Peyer's patch (tissue), 4 donors: Measurements from ENCODE around the gene CTNND1. TPM values are rescaled to one million over a fixed set of nuclear protein-coding genes. Genes with fewer than 3 reads are reported as not detected.
A peak's percentile ranks its signal among the peaks of the same experiment; 100 is the strongest.

Source experiments
- DNase-seq, 3 donors: peaks; one replicate each; pipeline ENCODE4 v3.0.0-alpha.2; 2017 to 2019
- H3K27ac ChIP-seq, 4 donors: fragments of 200-600 bp; sonication (generic); one replicate each; pipeline ENCODE4 v1.5.1; 2016 to 2019
- H3K27me3 ChIP-seq, 2 donors: fragments of 200-600 bp; sonication (generic); one replicate each; pipeline ENCODE4 v1.5.1; 2019
- H3K36me3 ChIP-seq, 3 donors: fragments of 200-600 bp; sonication (generic); one replicate each; pipeline ENCODE4 v1.5.1; 2016 to 2019
- H3K4me1 ChIP-seq, 4 donors: fragments of 200-600 bp; sonication (generic); one replicate each; pipeline ENCODE4 v1.5.1; 2016 to 2019
- H3K4me3 ChIP-seq, 4 donors: fragments of 200-600 bp; sonication (generic); 1 replicate in 3 of 4; 2 replicates in 1 of 4; pipeline ENCODE4 v1.5.1; 2016 to 2019; ENCODE audit warnings: mild to moderate bottlenecking in 1 of 4
- H3K9me3 ChIP-seq, 4 donors: fragments of 200-600 bp; sonication (generic); one replicate each; pipeline ENCODE4 v1.5.1; 2016 to 2019; ENCODE audit warnings: mild to moderate bottlenecking in 1 of 4
- POLR2A ChIP-seq, 2 donors: fragments of 450-650 bp; IDR thresholded peaks; one replicate each; pipeline ENCODE4 v1.5.1; 2017; ENCODE audit warnings: antibody characterized with exemption in 2 of 2, mild to moderate bottlenecking in 2 of 2, moderate library complexity in 2 of 2
- total RNA-seq, 4 donors: library from RNA; depleted of rRNA; stranded (reverse); fragments of >200 nt; gene quantifications; one replicate each; pipeline ENCODE4 v1.1.0, GENCODE V29; 2016
- TF ChIP-seq, protein P1 (sequence below), 6 experiments: fragments of 450-650 bp in 4 of 6; fragments of 200-600 bp in 2 of 6; sonication (generic) in 1 of 6; IDR thresholded peaks; one replicate each; pipeline ENCODE4 v1.5.1; 2017 to 2019; ENCODE audit warnings: antibody characterized with exemption in 6 of 6, mild to moderate bottlenecking in 3 of 6, moderate library complexity in 1 of 6

Gene CTNND1
- total RNA-seq, 4 donors from 2014 or later = 205 to 366 (median 346) TPM

DNA sequence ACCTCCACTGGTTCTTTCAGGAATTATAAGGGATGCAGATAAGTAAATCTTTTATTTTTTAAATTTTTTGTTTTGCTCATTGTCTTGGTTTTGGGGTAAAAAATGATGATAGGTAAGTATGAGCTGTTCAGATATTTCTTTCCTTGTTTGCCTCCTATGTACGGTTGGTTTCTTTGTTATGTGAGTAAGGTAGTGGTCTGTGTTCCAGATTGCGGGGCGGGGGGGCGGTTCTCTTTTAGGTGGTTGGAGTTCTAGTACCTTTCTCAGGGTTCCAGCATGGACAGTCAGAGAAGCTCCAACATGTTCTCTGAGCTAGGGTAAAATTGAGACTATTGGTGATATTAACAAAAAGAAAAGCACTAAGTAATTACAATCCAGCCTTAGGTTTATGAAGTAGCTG is 2.4 kb downstream of the CTNND1 start:
- H3K27ac ChIP-seq = peak overlapping the region in 3 of 4 donors; percentile 85 to 97 (median 87)
- H3K4me1 ChIP-seq = peaks cover 0 to 27% (median 0%) of the 10 kb centered on the region in 4 donors
- no peak for DNase-seq
- H3K4me3 ChIP-seq = peak overlapping the region in 3 of 4 donors; percentile 45 to 63 (median 59)
- no peaks in the 10 kb centered on the region for H3K9me3 ChIP-seq
- TF ChIP-seq, protein P1, sequence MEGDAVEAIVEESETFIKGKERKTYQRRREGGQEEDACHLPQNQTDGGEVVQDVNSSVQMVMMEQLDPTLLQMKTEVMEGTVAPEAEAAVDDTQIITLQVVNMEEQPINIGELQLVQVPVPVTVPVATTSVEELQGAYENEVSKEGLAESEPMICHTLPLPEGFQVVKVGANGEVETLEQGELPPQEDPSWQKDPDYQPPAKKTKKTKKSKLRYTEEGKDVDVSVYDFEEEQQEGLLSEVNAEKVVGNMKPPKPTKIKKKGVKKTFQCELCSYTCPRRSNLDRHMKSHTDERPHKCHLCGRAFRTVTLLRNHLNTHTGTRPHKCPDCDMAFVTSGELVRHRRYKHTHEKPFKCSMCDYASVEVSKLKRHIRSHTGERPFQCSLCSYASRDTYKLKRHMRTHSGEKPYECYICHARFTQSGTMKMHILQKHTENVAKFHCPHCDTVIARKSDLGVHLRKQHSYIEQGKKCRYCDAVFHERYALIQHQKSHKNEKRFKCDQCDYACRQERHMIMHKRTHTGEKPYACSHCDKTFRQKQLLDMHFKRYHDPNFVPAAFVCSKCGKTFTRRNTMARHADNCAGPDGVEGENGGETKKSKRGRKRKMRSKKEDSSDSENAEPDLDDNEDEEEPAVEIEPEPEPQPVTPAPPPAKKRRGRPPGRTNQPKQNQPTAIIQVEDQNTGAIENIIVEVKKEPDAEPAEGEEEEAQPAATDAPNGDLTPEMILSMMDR (IDR thresholded peaks at IDR 0.05) = no peak
- TF ChIP-seq POLR2A (IDR thresholded peaks at IDR 0.05) = no peak
- no peaks in the 10 kb centered on the region for H3K27me3 ChIP-seq
- no peaks in the 10 kb centered on the region for H3K36me3 ChIP-seq

DNA sequence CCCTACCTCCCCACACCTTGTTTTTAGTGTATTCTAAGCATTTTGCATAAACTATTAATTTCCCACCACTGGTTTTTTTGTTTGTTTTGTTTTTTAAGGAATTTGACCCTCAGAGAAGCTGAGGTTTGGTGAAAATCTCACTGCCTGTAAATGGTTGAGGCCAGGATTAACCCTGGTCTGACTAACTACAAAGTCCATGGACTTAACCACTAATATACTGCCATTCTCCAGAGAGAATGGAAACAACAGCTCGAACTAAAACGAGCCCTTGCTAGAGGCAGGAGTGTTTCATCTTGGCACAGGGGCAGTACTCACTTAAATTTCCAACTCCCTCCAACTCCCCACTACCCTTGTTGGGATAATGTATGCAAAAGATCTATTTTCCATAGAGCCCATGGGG is 3.0 kb downstream of the CTNND1 start:
- peak in 1 of 2 donors; percentile 10 for TF ChIP-seq POLR2A (IDR thresholded peaks at IDR 0.05)
- TF ChIP-seq, protein P1 (IDR thresholded peaks at IDR 0.05) = no peak
- Histone ChIP-seq H3K36me3 (no peaks in the 10 kb centered on the region), H3K4me1 (peaks cover 0 to 32% (median 0%) of the 10 kb centered on the region in 4 donors), H3K27me3 (no peaks in the 10 kb centered on the region), H3K4me3 (peak overlapping the region in 3 of 4 donors; percentile 45 to 63 (median 59)), H3K27ac (peak overlapping the region in 3 of 4 donors; percentile 85 to 97 (median 87)), H3K9me3 (no peaks in the 10 kb centered on the region)
- no peak for DNase-seq

DNA sequence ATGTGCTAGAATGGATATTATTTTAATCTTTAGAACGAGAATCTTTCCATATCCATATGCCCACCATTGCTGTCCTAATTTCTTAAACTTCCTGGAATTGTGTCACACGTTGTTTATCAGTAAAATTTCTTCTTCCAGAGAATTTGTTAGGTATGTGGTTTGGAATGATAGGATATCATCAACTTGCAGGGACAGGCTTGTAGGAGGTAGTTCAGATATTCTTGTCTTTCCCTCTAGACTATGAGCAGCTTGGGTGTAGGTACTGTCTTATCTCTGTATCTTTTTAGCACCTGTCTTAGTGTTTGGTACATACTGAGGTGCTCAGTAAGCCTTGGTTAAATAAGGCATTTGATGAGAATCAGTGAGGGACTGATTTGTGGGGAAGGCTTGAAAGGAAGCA is 3.4 kb downstream of the CTNND1 start:
- H3K27ac ChIP-seq = peak overlapping the region in 3 of 4 donors; percentile 85 to 97 (median 87)
- TF ChIP-seq, protein P1 (IDR thresholded peaks at IDR 0.05) = no peak
- TF ChIP-seq POLR2A (IDR thresholded peaks at IDR 0.05) = no peak
- H3K4me3 ChIP-seq = peak overlapping the region in 2 of 4 donors; percentile 59 to 63
- no peaks in the 10 kb centered on the region for H3K27me3 ChIP-seq
- no peaks in the 10 kb centered on the region for H3K9me3 ChIP-seq
- peaks cover 0 to 36% (median 0%) of the 10 kb centered on the region in 4 donors for H3K4me1 ChIP-seq
- H3K36me3 ChIP-seq = no peaks in the 10 kb centered on the region
- no peak for DNase-seq

DNA sequence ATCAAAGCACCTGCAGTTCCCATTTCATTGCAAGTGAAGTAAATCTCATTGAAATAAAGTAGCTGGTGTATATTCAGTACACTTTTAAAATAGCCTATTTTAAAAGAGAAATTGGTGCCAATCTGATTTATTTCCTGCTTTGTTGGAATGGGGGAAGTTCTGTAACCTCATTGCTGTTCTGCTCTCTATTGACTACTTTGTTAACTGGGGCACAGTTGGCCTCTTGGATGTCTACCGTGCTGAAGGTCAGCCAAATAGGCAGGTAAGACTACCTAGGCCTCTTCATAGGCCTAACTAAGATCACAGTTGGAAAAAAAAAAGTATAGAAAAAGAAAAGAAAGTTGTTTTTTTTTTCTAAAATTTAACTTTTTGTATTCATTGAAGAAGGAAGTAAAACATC is 9.2 kb downstream of the CTNND1 start:
- H3K36me3 ChIP-seq = no peaks in the 10 kb centered on the region
- no peaks in the 10 kb centered on the region for H3K27me3 ChIP-seq
- H3K27ac ChIP-seq = no peak overlapping the region
- H3K4me1 ChIP-seq = peaks cover 0 to 66% (median 0%) of the 10 kb centered on the region in 4 donors
- no peak for DNase-seq
- no peak overlapping the region for H3K4me3 ChIP-seq
- TF ChIP-seq, protein P1 (IDR thresholded peaks at IDR 0.05) = no peak
- TF ChIP-seq POLR2A (IDR thresholded peaks at IDR 0.05) = no peak
- H3K9me3 ChIP-seq = no peaks in the 10 kb centered on the region

DNA sequence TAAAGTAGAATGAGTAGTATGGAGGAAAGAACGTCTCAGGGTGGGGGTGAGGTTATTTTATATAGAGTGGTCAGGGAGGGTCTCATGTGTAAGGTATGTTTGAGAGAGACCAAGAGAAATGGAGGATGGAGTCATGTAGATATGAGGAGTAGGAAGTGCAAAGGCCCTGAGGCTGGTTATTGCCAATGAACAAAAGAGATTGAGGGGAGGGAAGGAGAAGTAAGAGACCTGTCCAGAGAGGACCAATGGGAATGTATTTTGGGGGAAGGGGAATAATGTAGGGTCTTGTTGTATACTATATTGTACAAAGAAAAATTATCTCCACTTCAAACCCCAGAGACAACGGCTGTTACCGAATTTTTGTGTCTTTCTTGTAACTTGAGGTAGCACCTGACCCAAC is 9.8 kb downstream of the CTNND1 start:
- Histone ChIP-seq H3K4me1 (peaks cover 0 to 66% (median 0%) of the 10 kb centered on the region in 4 donors), H3K27ac (no peak overlapping the region), H3K9me3 (no peaks in the 10 kb centered on the region), H3K27me3 (no peaks in the 10 kb centered on the region), H3K4me3 (no peak overlapping the region), H3K36me3 (no peaks in the 10 kb centered on the region)
- DNase-seq = no peak
- TF ChIP-seq, protein P1 (IDR thresholded peaks at IDR 0.05) = no peak
- TF ChIP-seq POLR2A (IDR thresholded peaks at IDR 0.05) = no peak

DNA sequence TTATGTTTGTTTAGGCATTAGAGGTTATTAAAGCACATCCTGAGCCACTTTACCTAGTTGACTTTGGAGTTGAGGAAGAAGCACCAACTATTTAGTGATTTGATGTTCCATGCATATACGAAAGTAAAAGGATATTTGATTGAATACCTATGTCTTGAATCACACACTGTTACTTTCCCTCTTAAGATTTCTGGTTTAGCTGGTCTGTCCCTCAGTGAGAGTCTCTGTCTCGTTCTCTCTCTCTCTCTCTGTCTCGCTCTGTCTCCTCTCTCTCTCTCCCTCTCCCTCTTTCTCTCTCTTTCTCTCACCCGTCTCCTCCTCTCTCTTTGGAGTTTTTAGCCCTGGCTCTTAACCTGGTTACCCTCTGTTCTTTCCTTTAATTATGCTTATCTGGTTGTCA is 11.0 kb downstream of the CTNND1 start:
- peak overlapping the region in 1 of 4 donors; percentile 17 for H3K27ac ChIP-seq
- H3K4me1 ChIP-seq = peaks cover 0 to 74% (median 7%) of the 10 kb centered on the region in 4 donors
- no peak for TF ChIP-seq POLR2A (IDR thresholded peaks at IDR 0.05)
- no peaks in the 10 kb centered on the region for H3K9me3 ChIP-seq
- H3K27me3 ChIP-seq = no peaks in the 10 kb centered on the region
- H3K4me3 ChIP-seq = no peak overlapping the region
- no peak for DNase-seq
- no peaks in the 10 kb centered on the region for H3K36me3 ChIP-seq
